HepG2 (cell line): ENCODE measurements around the gene C19orf33. TPM values are rescaled to one million over a fixed set of nuclear protein-coding genes. Genes with fewer than 3 reads are reported as not detected.

Experiments
- CBX5 ChIP-seq: sonication (generic); formaldehyde crosslinking; IDR thresholded peaks from 2 replicates; pipeline ENCODE4 v1.4.0; 2020; ENCODE audit warnings: missing genetic modification reagents, borderline replicate concordance
- CSRNP1 ChIP-seq: sonication (generic); formaldehyde crosslinking; IDR thresholded peaks from 2 replicates; pipeline ENCODE4 v1.8.1; 2023; ENCODE audit warnings: mild to moderate bottlenecking, missing genetic modification reagents
- DR1 ChIP-seq: sonication (generic); formaldehyde crosslinking; IDR thresholded peaks from 2 replicates; pipeline ENCODE4 v1.8.0; 2021; ENCODE audit warnings: mild to moderate bottlenecking, missing genetic modification reagents, inconsistent platforms
- EEA1 ChIP-seq: sonication (generic); formaldehyde crosslinking; IDR thresholded peaks from 2 replicates; pipeline ENCODE4 v1.5.1; 2020; ENCODE audit warnings: mild to moderate bottlenecking, missing genetic modification reagents, borderline replicate concordance
- FOSL2 ChIP-seq: sonication (generic); formaldehyde crosslinking; IDR thresholded peaks from 2 replicates; pipeline ENCODE4 v1.4.0; 2020; ENCODE audit warnings: missing genetic modification reagents
- GATAD2A ChIP-seq: IDR thresholded peaks from 2 replicates; pipeline ENCODE4 v1.6.1; 2016
- HMGXB4 ChIP-seq, 2 experiments: sonication (generic) in 1 of 2; formaldehyde crosslinking in 1 of 2; IDR thresholded peaks; 2 replicates each; pipeline versions ENCODE4 v1.4.0 to v1.6.1; 2018 to 2020; ENCODE audit warnings: missing genetic modification reagents in 2 of 2, borderline replicate concordance in 1 of 2, low read depth in 1 of 2, mild to moderate bottlenecking in 1 of 2, missing biosample characterization in 1 of 2
- HNRNPK ChIP-seq: fragments of 200-400 bp; formaldehyde crosslinking; IDR thresholded peaks from 2 replicates; pipeline ENCODE4 v1.6.1; 2018; ENCODE audit warnings: low read length, low read depth, moderate library complexity, mild to moderate bottlenecking; ENCODE audit not compliant: poor library complexity, severe bottlenecking
- KMT2A ChIP-seq: sonication (generic); formaldehyde crosslinking; IDR thresholded peaks from 2 replicates; pipeline ENCODE4 v1.4.0; 2020; ENCODE audit warnings: missing genetic modification reagents
- MBD4 ChIP-seq: IDR thresholded peaks from 2 replicates; pipeline ENCODE4 v1.6.1; 2012; ENCODE audit warnings: low read length, inconsistent platforms, borderline replicate concordance
- MTF2 ChIP-seq: sonication (generic); formaldehyde crosslinking; IDR thresholded peaks from 2 replicates; pipeline ENCODE4 v1.5.0; 2020; ENCODE audit warnings: missing genetic modification reagents, borderline replicate concordance
- MYC ChIP-seq: sonication (generic); formaldehyde crosslinking; IDR thresholded peaks from 2 replicates; pipeline ENCODE4 v1.9.0; 2021; ENCODE audit warnings: missing genetic modification reagents, borderline replicate concordance
- POLR2AphosphoS5 ChIP-seq: IDR thresholded peaks from 2 replicates; pipeline ENCODE4 v1.6.1; 2012; ENCODE audit warnings: low read depth, low read length
- SKI ChIP-seq: fragments of 450-650 bp; IDR thresholded peaks from one replicate; pipeline ENCODE4 v1.6.1; 2018; ENCODE audit warnings: mild to moderate bottlenecking; ENCODE audit not compliant: partially characterized antibody
- SRSF1 ChIP-seq: fragments of 200-400 bp; formaldehyde crosslinking; optimal IDR thresholded peaks from 2 replicates; pipeline ENCODE3; 2017; ENCODE audit warnings: mild to moderate bottlenecking, low read depth, low read length, moderate library complexity
- SYNCRIP ChIP-seq: fragments of 200-400 bp; formaldehyde crosslinking; IDR thresholded peaks from 2 replicates; pipeline ENCODE4 v1.6.1; 2018; ENCODE audit warnings: mild to moderate bottlenecking, low read depth, low read length; ENCODE audit not compliant: insufficient read depth
- TBP ChIP-seq: sonication (generic); formaldehyde crosslinking; IDR thresholded peaks from 2 replicates; pipeline ENCODE4 v1.5.0; 2020; ENCODE audit warnings: missing genetic modification reagents
- THAP7 ChIP-seq: sonication (generic); formaldehyde crosslinking; IDR thresholded peaks from 2 replicates; pipeline ENCODE4 v1.8.1; 2023; ENCODE audit warnings: mild to moderate bottlenecking, missing genetic modification reagents
- TRIM24 ChIP-seq: sonication (generic); formaldehyde crosslinking; IDR thresholded peaks from 2 replicates; pipeline ENCODE4 v1.8.0; 2022; ENCODE audit warnings: mild to moderate bottlenecking, missing genetic modification reagents
- TSC22D2 ChIP-seq: sonication (generic); formaldehyde crosslinking; IDR thresholded peaks from 2 replicates; pipeline ENCODE4 v1.5.1; 2020; ENCODE audit warnings: missing genetic modification reagents, mild to moderate bottlenecking, borderline replicate concordance
- ZNF138 ChIP-seq: sonication (generic); formaldehyde crosslinking; IDR thresholded peaks from 2 replicates; pipeline ENCODE4 v1.5.0; 2020; ENCODE audit warnings: mild to moderate bottlenecking, low read depth, missing genetic modification reagents
- ZNF432 ChIP-seq: sonication (generic); formaldehyde crosslinking; IDR thresholded peaks from 2 replicates; pipeline ENCODE4 v1.5.0; 2020; ENCODE audit warnings: missing genetic modification reagents, mild to moderate bottlenecking, borderline replicate concordance
- ZNF670 ChIP-seq: sonication (generic); formaldehyde crosslinking; IDR thresholded peaks from 2 replicates; pipeline ENCODE4 v1.8.0; 2022; ENCODE audit warnings: mild to moderate bottlenecking, missing genetic modification reagents, borderline replicate concordance
- ZXDC ChIP-seq: sonication (generic); formaldehyde crosslinking; IDR thresholded peaks from 2 replicates; pipeline ENCODE4 v1.5.0; 2020; ENCODE audit warnings: mild to moderate bottlenecking, missing genetic modification reagents
- polyA plus RNA-seq, 8 experiments: library from polyadenylated mRNA; depleted of rRNA in 3 of 8; stranded (reverse) in 7 of 8; unstranded in 1 of 8; fragments of >200 nt; fragmentation: Illumina TruSeq in 4 of 8; extraction: Trizol in 4 of 8; gene quantifications; 2 replicates each; pipeline versions ENCODE4 v1.2.1 to v1.2.3, GENCODE V29; 2011 to 2016; ENCODE audit warnings: low read depth in 4 of 8, missing spikeins in 1 of 8, mixed read lengths in 1 of 8; ENCODE audit not compliant: insufficient read depth in 1 of 8
- total RNA-seq, 5 experiments: library from RNA; depleted of rRNA; stranded (reverse); fragments of >200 nt; fragmentation: Illumina TruSeq; extraction: Trizol; gene quantifications; 2 replicates each; pipeline ENCODE4 v1.2.3, GENCODE V29; 2016; ENCODE audit warnings: low read depth in 1 of 5

C19orf33 gene
- total and polyA plus RNA-seq, 2 of the 13 experiments (the other 11 are each of a cell fraction or from before 2014, with no cell fraction given), result 2.5 to 3.3 TPM

- no peak for TF ChIP-seq ZNF432
- TF ChIP-seq SYNCRIP, result no peak
- no peak for TF ChIP-seq SKI
- no peak for TF ChIP-seq POLR2AphosphoS5
- TF ChIP-seq ZNF670 (CRISPR knock-in tag), result no peak
- no peak for TF ChIP-seq HNRNPK
- TF ChIP-seq HMGXB4 (CRISPR knock-in tag; IDR thresholded peaks at IDR 0.05; ENCODE audit: borderline replicate concordance in 1 of 2, low read depth in 1 of 2), result no peak; a peak in 1 of 4 replicates
- TF ChIP-seq GATAD2A, result peak; percentile 47; the same call in 1 of the 2 replicates
- TF ChIP-seq KMT2A (CRISPR knock-in tag), result no peak
- no peak for TF ChIP-seq DR1
- no peak for TF ChIP-seq SRSF1
- TF ChIP-seq MYC (CRISPR knock-in tag), result no peak
- no peak for TF ChIP-seq MTF2 (CRISPR knock-in tag)
- no peak for TF ChIP-seq THAP7 (CRISPR knock-in tag)
- no peak for TF ChIP-seq MBD4
- TF ChIP-seq EEA1 (CRISPR knock-in tag), result no peak
- no peak for TF ChIP-seq ZNF138 (CRISPR knock-in tag)
- TF ChIP-seq FOSL2 (CRISPR knock-in tag), result 0 out of 2 replicates have a peak, but pooled peaks have one; percentile 33
- peak; percentile 33; the same call in 1 of the 2 replicates for TF ChIP-seq CBX5 (CRISPR knock-in tag)
- TF ChIP-seq ZXDC, result no peak
- no peak for TF ChIP-seq CSRNP1 (CRISPR knock-in tag)
- peak; percentile 32; the same call in 1 of the 2 replicates for TF ChIP-seq TSC22D2
- no peak for TF ChIP-seq TRIM24 (CRISPR knock-in tag)
- TF ChIP-seq TBP (CRISPR knock-in tag), result no peak
Observed at GRCh38 chr19:38266981-38267597, 37.0 kb upstream of the C19orf33 start (continued).
